Hepatocyte (in vitro differentiated cells): ENCODE measurements around the gene ADTRP. TPM values are rescaled to one million over a fixed set of nuclear protein-coding genes. Genes with fewer than 3 reads are reported as not detected.

Experiments used
- DNase-seq: peaks from one replicate; pipeline ENCODE4 v3.0.0-alpha.2; 2016; ENCODE audit warnings: low spot score
- H2AFZ ChIP-seq: fragments of 200-600 bp; sonication (generic); 2 replicates; pipeline ENCODE4 v1.6.0; 2016; ENCODE audit warnings: antibody characterized with exemption, mild to moderate bottlenecking
- H3K27ac ChIP-seq: fragments of 200-600 bp; sonication (generic); 2 replicates; pipeline ENCODE4 v1.5.1; 2016; ENCODE audit warnings: mild to moderate bottlenecking
- H3K27me3 ChIP-seq: fragments of 200-600 bp; sonication (generic); 2 replicates; pipeline ENCODE4 v1.6.1; 2016
- H3K36me3 ChIP-seq: fragments of 200-600 bp; sonication (generic); replicated peaks from 2 replicates; pipeline ENCODE4 v1.5.1; 2016; ENCODE audit warnings: low read depth; ENCODE audit not compliant: insufficient read depth
- H3K4me1 ChIP-seq: fragments of 200-600 bp; sonication (generic); 2 replicates; pipeline ENCODE4 v1.5.1; 2016; ENCODE audit warnings: mild to moderate bottlenecking, moderate library complexity; ENCODE audit not compliant: insufficient read depth
- H3K4me2 ChIP-seq: fragments of 200-600 bp; sonication (generic); 2 replicates; pipeline ENCODE4 v1.6.0; 2016
- H3K4me3 ChIP-seq: fragments of 200-600 bp; sonication (generic); 2 replicates; pipeline ENCODE4 v1.5.1; 2016; ENCODE audit warnings: mild to moderate bottlenecking
- H3K79me2 ChIP-seq: fragments of 200-600 bp; sonication (generic); 2 replicates; pipeline ENCODE4 v1.6.0; 2017; ENCODE audit warnings: mild to moderate bottlenecking
- H3K9me2 ChIP-seq: fragments of 200-600 bp; sonication (generic); replicated peaks from 2 replicates; pipeline ENCODE4 v1.6.0; 2017; ENCODE audit warnings: mild to moderate bottlenecking; ENCODE audit not compliant: insufficient read depth
- H3K9me3 ChIP-seq: fragments of 200-600 bp; sonication (generic); 2 replicates; pipeline ENCODE4 v1.5.1; 2016; ENCODE audit warnings: low read depth, mild to moderate bottlenecking
- H4K20me1 ChIP-seq: fragments of 200-600 bp; sonication (generic); 2 replicates; pipeline ENCODE4 v1.6.0; 2016; ENCODE audit warnings: mild to moderate bottlenecking; ENCODE audit not compliant: insufficient read depth, poor library complexity, severe bottlenecking
- CTCF ChIP-seq: fragments of 200-600 bp; sonication (generic); IDR thresholded peaks from 2 replicates; pipeline ENCODE4 v1.5.1; 2016; ENCODE audit warnings: antibody characterized with exemption, mild to moderate bottlenecking; ENCODE audit not compliant: poor library complexity
- EZH2 ChIP-seq: fragments of 200-600 bp; sonication (generic); IDR thresholded peaks from 2 replicates; pipeline ENCODE4 v1.6.1; 2016; ENCODE audit warnings: antibody characterized with exemption, mild to moderate bottlenecking, borderline replicate concordance
- EZH2phosphoT487 ChIP-seq: fragments of 200-600 bp; sonication (generic); IDR thresholded peaks from one replicate; pipeline ENCODE4 v1.6.1; 2018; ENCODE audit warnings: antibody characterized with exemption, mild to moderate bottlenecking, low read depth, moderate library complexity; ENCODE audit not compliant: unreplicated experiment, severe bottlenecking
- WGBS: methylation state at CpG from one replicate; pipeline ENCODE4 v1.1.6; 2016; ENCODE audit warnings: low lambda C conversion rate; ENCODE audit errors: missing lambda C conversion rate; 5-methylcytosine and 5-hydroxymethylcytosine counted together
- polyA plus RNA-seq: library from polyadenylated mRNA; unstranded; fragments of >200 nt; fragmentation: Nextera tagmentation; extraction: Ambion mirVana; gene quantifications from 2 replicates; pipeline ENCODE4 v1.2.1, GENCODE V29; 2016
- total RNA-seq: library from RNA; depleted of rRNA; stranded (reverse); fragments of >200 nt; gene quantifications from 2 replicates; pipeline ENCODE4 v1.2.3, GENCODE V29; 2014

Gene ADTRP
- total and polyA plus RNA-seq, 2 experiments from 2014 or later = 4.1 to 9.8 TPM

GRCh38 chr6:11774426-11774825 is 4.2 kb downstream of the ADTRP start:
- Histone ChIP-seq H3K9me2 (no peaks in the 10 kb centered on the region), H3K79me2 (no peaks in the 10 kb centered on the region), H2AFZ (no peak overlapping the region), H3K27me3 (no peaks in the 10 kb centered on the region), H3K36me3 (no peaks in the 10 kb centered on the region), H3K4me2 (no peak overlapping the region), H3K4me3 (no peak overlapping the region), H3K9me3 (no peaks in the 10 kb centered on the region), H3K27ac (no peak overlapping the region), H3K4me1 (peaks cover 14% of the 10 kb centered on the region), H4K20me1 (no peaks in the 10 kb centered on the region)
- 73% methylated on average over 3 of the region's 4 CpGs for WGBS
- no peak for DNase-seq
- no peak for TF ChIP-seq EZH2
- no peak for TF ChIP-seq EZH2phosphoT487
- TF ChIP-seq CTCF = no peak

- no peaks in the 10 kb centered on the region for H3K27me3 ChIP-seq
- no peaks in the 10 kb centered on the region for H3K9me3 ChIP-seq
- 91% methylated on average over 2 of the region's 2 CpGs for WGBS
- no peak overlapping the region for H3K4me2 ChIP-seq
- no peaks in the 10 kb centered on the region for H3K9me2 ChIP-seq
- H3K79me2 ChIP-seq = no peaks in the 10 kb centered on the region
- no peaks in the 10 kb centered on the region for H3K36me3 ChIP-seq
- no peak overlapping the region for H2AFZ ChIP-seq
- H3K4me1 ChIP-seq = peaks cover 11% of the 10 kb centered on the region
- no peak for TF ChIP-seq EZH2
- TF ChIP-seq CTCF = no peak
- DNase-seq = no peak
- no peak overlapping the region for H3K4me3 ChIP-seq
- no peaks in the 10 kb centered on the region for H4K20me1 ChIP-seq
- H3K27ac ChIP-seq = no peak overlapping the region
Observed at GRCh38 chr6:11773581-11773980, 5.0 kb downstream of the ADTRP start.

DNA sequence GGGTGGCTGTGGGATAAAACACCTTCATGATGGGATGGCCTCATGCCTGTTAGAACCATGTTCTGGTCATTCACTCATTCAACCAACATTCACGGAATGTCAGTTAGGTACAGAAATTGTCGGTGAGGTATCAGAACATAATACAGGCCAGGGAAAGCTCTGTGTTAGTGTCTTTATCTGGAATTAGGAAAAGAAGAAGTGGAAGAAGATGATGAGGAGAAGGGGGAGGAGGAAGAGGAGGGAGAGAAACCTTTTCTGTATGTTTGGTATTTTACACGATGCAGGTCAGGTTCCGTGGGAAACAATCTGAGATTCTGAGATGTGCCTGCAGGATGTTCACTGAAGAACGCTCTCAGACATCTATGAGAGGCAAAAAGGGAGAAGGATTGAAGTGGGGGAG is 5.6 kb downstream of the ADTRP start:
- DNase-seq = no peak
- no peak for TF ChIP-seq EZH2phosphoT487
- no peak for TF ChIP-seq EZH2
- no peak for TF ChIP-seq CTCF
- Histone ChIP-seq H3K79me2 (no peaks in the 10 kb centered on the region), H3K36me3 (no peaks in the 10 kb centered on the region), H3K9me3 (no peaks in the 10 kb centered on the region), H3K9me2 (no peaks in the 10 kb centered on the region), H3K27ac (peak overlapping the region; percentile 0), H3K27me3 (no peaks in the 10 kb centered on the region), H4K20me1 (no peaks in the 10 kb centered on the region), H3K4me1 (peaks cover 11% of the 10 kb centered on the region), H3K4me2 (no peak overlapping the region), H3K4me3 (no peak overlapping the region), H2AFZ (no peak overlapping the region)
- whole genome bisulfite sequencing = 90% methylated on average over 5 of the region's 5 CpGs
